HCEC 1CT (cell line): Measurements from ENCODE around the gene PHPT1.

ENCODE experiments used
- DNase-seq: peaks from one replicate; pipeline ENCODE4 v3.0.0-alpha.2; 2017

Gene PHPT1

DNA sequence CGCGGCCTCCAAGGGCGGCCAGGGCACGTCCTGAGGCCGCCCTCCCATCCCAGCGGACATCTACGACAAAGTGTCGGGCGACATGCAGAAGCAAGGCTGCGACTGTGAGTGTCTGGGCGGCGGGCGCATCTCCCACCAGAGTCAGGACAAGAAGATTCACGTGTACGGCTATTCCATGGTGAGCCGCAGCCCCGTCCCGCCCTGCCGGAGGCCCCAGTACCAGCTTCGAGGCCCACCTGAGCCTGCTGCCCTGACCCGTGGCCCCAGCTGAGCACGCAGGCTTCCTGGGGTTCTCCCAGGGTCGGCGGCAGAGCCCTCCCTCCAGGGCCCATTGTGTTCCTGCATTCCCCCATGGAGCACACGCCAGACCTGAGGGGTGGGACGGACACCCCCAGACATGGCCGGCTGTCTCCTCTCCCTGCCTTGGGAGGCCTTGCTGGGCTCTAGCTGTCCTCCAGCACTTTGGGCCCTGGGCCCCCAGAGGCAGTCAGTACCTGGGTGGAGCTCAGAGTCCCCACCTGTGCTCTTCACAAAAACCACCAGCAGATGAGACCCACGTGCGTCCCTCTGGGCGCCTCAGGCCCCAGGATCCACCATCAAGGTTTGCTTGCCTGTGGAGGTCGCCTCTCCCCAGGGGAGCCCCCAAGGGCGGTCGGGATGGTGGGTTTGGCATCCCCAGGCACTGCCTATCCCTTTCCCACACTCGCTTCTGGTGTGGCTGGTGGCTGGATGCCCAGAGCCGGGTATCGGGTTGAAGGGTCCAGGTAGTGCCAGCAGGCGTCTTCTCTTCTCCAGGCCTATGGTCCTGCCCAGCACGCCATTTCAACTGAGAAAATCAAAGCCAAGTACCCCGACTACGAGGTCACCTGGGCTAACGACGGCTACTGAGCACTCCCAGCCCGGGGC lies 1.0 kb downstream of the PHPT1 start:
- no peak for DNase-seq

GRCh38 chr9:136850866-136851775 lies 1.9 kb downstream of the PHPT1 start:
- DNase-seq: no peak

GRCh38 chr9:136851941-136852663 lies 2.9 kb downstream of the PHPT1 start, which contains the start of gene MAMDC4:
MAMDC4 (plus strand) TSS chr9:136852346; CDS start chr9:136852417, 71 bp downstream.
- no peak for DNase-seq

- DNase-seq: no peak
Measured at GRCh38 chr9:136852664-136853595, 3.7 kb downstream of the PHPT1 start.

GRCh38 chr9:136853596-136854112 lies 4.4 kb downstream of the PHPT1 start:
- DNase-seq: no peak

DNA sequence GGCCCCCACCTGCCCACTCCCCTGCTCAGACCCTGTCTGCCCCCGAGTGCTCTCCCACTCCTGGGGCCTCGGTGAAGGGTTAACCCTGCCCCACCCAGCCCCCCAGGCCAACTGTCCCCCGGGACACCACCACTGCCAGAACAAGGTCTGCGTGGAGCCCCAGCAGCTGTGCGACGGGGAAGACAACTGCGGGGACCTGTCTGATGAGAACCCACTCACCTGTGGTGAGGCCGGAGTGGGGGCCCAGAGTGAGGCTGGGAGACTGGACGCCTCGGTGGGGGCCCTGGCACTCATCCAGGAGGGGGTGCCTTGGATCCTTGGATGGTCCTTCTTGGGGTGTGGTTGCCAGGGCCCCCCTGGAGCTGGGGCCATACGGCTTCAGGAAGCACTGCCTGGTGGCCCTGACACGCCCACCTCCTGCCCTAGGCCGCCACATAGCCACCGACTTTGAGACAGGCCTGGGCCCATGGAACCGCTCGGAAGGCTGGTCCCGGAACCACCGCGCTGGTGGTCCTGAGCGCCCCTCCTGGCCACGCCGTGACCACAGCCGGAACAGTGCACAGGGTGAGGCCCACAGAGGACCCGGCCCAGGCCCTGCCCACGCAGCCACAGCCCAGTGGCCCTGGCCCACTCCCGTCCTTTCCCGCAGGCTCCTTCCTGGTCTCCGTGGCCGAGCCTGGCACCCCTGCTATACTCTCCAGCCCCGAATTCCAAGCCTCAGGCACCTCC lies 5.1 kb downstream of the PHPT1 start:
- no peak for DNase-seq

DNA sequence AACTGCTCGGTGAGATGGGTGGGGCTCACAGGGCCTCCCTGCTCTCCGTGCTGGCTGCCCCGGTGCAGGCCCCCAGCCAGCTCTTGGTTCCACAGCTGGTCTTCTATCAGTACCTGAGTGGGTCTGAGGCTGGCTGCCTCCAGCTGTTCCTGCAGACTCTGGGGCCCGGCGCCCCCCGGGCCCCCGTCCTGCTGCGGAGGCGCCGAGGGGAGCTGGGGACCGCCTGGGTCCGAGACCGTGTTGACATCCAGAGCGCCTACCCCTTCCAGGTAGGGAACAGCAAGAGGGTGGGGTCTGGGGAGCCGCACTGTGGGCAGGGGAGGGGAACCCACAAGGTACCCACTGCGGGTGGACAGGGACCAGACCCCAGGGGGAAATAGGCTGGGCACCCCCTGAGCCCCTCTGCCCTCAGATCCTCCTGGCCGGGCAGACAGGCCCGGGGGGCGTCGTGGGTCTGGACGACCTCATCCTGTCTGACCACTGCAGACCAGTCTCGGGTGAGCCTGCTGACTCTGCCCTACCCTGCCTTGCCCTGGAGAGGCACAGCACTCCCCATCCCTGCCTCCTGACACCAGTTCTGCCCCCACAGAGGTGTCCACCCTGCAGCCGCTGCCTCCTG lies 5.7 kb downstream of the PHPT1 start:
- DNase-seq: no peak

DNA sequence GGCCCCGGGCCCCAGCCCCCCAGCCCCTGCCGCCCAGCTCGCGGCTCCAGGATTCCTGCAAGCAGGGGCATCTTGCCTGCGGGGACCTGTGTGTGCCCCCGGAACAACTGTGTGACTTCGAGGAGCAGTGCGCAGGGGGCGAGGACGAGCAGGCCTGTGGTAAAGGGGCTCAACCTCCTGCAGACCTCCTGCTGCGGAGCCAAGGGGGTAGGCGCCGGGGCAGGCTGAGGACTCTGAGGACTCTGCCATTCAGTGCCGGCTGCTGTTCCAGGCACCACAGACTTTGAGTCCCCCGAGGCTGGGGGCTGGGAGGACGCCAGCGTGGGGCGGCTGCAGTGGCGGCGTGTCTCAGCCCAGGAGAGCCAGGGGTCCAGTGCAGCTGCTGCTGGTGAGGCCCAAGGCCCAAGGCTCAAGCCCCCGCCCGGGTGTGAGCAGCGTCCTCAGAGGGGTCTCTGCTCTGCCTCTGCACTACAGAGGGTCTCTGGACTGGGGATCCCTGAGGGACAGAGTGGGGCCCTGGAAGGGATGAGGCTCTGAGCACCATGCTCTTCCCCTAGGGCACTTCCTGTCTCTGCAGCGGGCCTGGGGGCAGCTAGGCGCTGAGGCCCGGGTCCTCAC lies 6.4 kb downstream of the PHPT1 start:
- no peak for DNase-seq

GRCh38 chr9:136856079-136856476 lies 6.9 kb downstream of the PHPT1 start:
- DNase-seq: no peak

DNA sequence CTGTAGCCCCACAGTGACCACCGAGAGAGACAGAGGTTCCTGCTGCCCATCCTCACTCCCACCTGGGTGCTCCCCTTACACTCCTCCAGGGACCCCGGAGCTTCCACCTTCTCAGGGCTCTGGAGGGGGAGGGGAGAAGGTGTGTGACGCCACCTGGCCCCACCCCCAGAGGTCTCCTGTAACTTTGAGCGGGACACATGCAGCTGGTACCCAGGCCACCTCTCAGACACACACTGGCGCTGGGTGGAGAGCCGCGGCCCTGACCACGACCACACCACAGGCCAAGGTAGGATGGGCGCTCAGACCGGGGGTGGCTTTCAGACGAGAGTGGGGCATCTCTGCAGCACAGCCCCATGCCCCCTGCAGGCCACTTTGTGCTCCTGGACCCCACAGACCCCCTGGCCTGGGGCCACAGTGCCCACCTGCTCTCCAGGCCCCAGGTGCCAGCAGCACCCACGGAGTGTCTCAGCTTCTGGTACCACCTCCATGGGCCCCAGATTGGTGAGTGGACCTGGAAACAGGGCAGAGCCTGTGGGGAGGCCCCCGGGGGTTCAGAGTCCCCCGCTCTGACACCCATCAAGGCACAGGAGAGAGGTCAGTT lies 7.4 kb downstream of the PHPT1 start:
- DNase-seq: no peak

DNA sequence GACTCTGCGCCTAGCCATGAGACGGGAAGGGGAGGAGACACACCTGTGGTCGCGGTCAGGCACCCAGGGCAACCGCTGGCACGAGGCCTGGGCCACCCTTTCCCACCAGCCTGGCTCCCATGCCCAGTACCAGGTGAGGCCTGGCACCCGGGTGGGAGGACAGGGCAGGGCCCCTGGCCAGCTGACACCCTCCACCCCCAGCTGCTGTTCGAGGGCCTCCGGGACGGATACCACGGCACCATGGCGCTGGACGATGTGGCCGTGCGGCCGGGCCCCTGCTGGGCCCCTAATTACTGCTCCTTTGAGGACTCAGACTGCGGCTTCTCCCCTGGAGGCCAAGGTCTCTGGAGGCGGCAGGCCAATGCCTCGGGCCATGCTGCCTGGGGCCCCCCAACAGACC lies 8.0 kb downstream of the PHPT1 start:
- DNase-seq: no peak

GRCh38 chr9:136857581-136858412 lies 8.6 kb downstream of the PHPT1 start:
- no peak for DNase-seq

GRCh38 chr9:136858452-136858843 lies 9.2 kb downstream of the PHPT1 start:
- DNase-seq: no peak

DNA sequence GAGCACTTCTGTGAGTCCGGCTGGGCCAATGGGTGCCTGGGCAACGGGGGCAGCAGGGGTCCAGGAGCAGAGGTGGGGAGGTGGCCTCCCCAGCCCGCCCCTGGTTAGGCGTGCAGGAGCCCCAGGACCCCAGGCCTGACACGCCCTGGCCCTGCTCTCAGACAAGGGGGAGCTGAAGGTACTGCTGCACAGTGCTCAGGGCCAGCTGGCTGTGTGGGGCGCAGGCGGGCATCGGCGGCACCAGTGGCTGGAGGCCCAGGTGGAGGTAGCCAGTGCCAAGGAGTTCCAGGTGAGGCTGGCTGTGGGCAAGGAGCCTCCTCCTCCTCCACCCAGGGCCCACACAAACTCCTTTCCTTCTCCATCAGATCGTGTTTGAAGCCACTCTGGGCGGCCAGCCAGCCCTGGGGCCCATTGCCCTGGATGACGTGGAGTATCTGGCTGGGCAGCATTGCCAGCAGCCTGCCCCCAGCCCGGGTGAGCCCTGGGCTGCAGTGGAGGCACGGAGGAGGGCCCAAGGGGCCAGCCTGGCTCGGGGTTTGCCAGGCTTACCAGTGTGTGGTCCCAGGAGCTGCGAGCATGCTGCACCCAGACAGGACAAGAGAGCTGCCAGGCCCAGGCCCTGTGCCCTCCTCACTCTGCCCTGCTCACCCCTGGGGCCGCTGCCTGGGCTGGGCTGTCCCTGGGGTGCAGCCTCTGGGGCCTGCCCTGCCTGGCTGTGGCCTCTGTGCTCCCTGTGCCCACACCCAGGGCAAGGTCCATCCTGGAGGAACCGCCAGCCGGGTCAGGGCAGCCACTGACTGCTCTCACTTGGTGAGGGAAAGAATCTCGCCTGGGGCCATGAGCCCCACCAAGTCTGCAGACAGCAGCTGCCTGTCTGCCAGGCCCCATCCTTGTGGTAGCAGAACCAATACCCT lies 9.9 kb downstream of the PHPT1 start:
- no peak for DNase-seq

DNA sequence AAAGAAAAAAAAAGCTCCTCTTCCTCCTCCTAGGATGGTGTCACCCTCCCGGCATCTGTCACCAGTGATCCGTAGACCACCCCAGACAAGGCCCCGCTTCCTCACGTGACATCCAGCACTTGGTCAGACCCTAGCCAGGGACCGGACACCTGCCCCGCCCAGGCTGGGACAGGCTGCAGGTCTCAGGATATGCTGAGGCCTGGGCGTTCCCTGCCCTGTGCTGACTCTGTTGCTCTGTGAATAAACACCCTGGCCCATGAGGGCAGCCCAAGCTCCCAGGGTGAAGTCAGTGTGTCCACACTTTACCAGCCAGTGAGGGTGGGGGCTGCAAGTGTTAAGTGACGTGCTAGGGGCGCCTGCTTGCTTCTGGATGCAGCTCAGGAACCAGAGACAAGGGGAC lies 11.3 kb downstream of the PHPT1 start:
- no peak for DNase-seq

GRCh38 chr9:136860933-136861873 lies 12.0 kb downstream of the PHPT1 start:
- DNase-seq: no peak
